Immature natural killer cell (primary cell): ENCODE results near the gene GNB1. TPM values are rescaled to one million over a fixed set of nuclear protein-coding genes. Genes with fewer than 3 reads are reported as not detected.
"Not testable (repeated sequence)": the region's sequence is repeated elsewhere in the genome, so short reads cannot be mapped to it uniquely, and the experiment has no call there.

Experiments used
- DNase-seq, 3 donors: peaks; one replicate each; pipeline ENCODE4 v3.0.0; 2022; ENCODE audit warnings: mixed read lengths in 1 of 3
- H3K27ac Mint-ChIP-seq, 6 donors: one replicate each; pipeline ENCODE4 v1.8.0; 2020; ENCODE audit warnings: mixed read lengths in 6 of 6, mild to moderate bottlenecking in 5 of 6, inconsistent platforms in 4 of 6, moderate library complexity in 3 of 6
- H3K27me3 Mint-ChIP-seq, 3 donors: one replicate each; pipeline ENCODE4 v1.8.0; 2020 to 2021; ENCODE audit warnings: low read depth in 3 of 3, mild to moderate bottlenecking in 3 of 3, mixed read lengths in 3 of 3, moderate library complexity in 3 of 3, inconsistent platforms in 1 of 3
- H3K36me3 Mint-ChIP-seq, 3 donors: one replicate each; pipeline ENCODE4 v1.8.0; 2020; ENCODE audit warnings: mixed read lengths in 3 of 3, inconsistent platforms in 2 of 3, mild to moderate bottlenecking in 2 of 3
- H3K4me1 Mint-ChIP-seq, 2 donors: one replicate each; pipeline ENCODE4 v1.8.0; 2020; ENCODE audit warnings: inconsistent platforms in 2 of 2, mild to moderate bottlenecking in 2 of 2, mixed read lengths in 2 of 2, moderate library complexity in 1 of 2
- H3K4me3 Mint-ChIP-seq, 5 donors: one replicate each; pipeline ENCODE4 v1.8.0; 2020; ENCODE audit warnings: mild to moderate bottlenecking in 5 of 5, mixed read lengths in 5 of 5, inconsistent platforms in 3 of 5, moderate library complexity in 3 of 5
- H3K9me3 Mint-ChIP-seq, 6 donors: one replicate each; pipeline ENCODE4 v1.8.0; 2020; ENCODE audit warnings: mild to moderate bottlenecking in 6 of 6, mixed read lengths in 6 of 6, inconsistent platforms in 4 of 6, moderate library complexity in 3 of 6
- polyA plus RNA-seq, 3 donors: library from polyadenylated mRNA; unstranded; fragments of 300-500 nt; fragmentation: Illumina TruSeq; gene quantifications; one replicate each; pipeline ENCODE4 v1.2.3, GENCODE V29; 2021

Gene GNB1
- polyA plus RNA-seq, 3 donors from 2014 or later: 53.4 to 111 (median 98.7) TPM

DNA sequence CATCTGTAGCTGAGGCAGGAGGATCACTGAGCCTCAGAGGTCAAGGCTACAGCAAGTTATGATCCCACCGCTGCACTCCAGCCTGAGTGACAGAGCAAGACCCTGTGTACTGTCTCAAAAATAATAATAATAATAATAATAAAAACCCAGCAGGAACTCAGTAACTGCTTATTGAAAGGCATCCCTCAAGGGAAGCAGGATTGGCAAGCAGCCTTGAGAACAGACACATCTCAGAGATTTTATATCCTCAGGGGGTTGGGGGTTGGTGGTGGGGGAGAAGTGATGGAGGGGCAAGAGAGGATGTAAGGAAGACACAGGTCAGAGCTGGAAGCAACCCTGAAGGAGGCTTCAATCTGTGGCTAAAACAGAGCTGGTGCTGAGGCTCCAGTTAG lies 29.6 kb downstream of the GNB1 start:
- peaks cover 83 to 91% of the 10 kb centered on the region in 2 donors for H3K4me1 Mint-ChIP-seq
- peak overlapping the region in 3 of 5 donors; percentile 21 to 52 (median 32) for H3K4me3 Mint-ChIP-seq
- peak overlapping the region in 3 of 6 donors; percentile 30 to 73 (median 39) for H3K27ac Mint-ChIP-seq
- H3K36me3 Mint-ChIP-seq: no peaks in the 10 kb centered on the region
- DNase-seq: no peak
- no peaks in the 10 kb centered on the region for H3K9me3 Mint-ChIP-seq
- peaks cover 0 to 4% (median 2%) of the 10 kb centered on the region in 3 donors for H3K27me3 Mint-ChIP-seq

DNA sequence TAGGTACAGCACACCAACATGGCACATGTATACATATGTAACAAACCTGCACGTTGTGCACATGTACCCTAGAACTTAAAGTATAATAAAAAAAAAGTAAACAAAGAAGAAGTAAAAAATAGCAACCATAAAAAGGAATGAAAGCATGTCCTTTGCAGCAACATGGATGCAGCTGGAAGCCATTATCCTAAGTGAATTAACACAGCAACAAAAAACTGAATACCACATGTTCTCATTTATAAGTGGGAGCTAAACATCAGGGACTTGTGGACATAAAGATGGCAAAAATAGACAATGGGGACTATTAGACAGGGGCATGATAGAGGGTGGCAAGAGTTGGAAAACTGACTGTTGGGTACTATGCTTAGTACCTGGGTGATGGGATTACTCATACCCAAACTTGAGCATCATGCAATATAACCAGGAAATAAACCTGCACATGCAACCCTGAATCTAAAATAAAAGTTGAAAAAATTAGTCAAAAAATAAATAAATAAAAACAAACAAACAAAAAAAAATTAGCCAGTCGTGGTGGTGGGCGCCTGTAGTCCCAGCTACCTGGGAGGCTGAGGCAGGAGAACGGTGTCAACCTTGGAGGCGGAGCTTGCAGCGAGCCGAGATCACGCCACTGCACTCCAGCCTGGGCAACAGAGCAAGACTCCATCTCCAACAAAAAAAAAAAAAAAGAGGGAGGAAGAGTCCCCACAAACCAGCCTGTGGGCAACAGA lies 30.8 kb downstream of the GNB1 start:
- Mint-ChIP-seq H3K4me1 (peaks cover 83 to 94% of the 10 kb centered on the region in 2 donors), H3K4me3 (peak overlapping the region in 4 of 5 donors; percentile 33 to 53 (median 48)), H3K27ac (peak overlapping the region in 5 of 6 donors; percentile 46 to 88 (median 79))
- DNase-seq, H3K27me3 Mint-ChIP-seq, H3K9me3 Mint-ChIP-seq, H3K36me3 Mint-ChIP-seq: not testable (repeated sequence)

DNA sequence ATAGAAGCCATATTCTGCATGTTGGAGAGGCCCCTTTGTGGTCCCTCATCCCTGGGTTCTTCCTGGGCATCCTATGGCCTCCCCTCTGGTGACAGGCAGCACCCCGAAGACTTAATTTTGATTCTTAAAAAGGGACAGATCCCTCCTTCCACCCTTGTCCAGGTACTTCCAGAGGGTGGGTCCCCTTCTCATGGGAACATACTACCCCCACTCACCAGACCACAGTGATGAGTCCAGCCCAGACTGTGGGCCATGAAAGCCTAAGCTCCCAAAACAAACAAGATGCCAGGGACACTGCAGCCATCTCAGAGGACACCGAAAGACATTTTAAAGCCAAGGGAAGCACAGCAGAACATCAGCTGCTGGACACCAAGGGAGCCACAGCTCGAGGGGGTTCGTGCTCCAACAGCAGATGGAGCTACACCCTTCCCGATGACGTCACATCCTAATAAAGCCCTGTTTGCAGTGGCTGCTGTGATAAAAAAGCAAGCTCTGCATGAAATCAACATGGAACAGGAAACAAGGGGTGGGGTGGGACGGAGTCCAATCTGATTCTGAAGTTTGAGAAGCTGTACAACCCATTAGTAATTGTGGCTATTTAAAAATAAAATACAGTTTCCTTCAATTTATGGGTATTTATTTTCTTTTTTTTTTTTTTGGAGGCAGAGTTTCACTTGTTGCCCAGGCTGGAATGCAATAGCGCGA lies 32.4 kb downstream of the GNB1 start:
- Mint-ChIP-seq H3K27me3 (peaks cover 0 to 2% (median 1%) of the 10 kb centered on the region in 3 donors), H3K9me3 (no peaks in the 10 kb centered on the region), H3K4me3 (peak overlapping the region in 4 of 5 donors; percentile 14 to 58 (median 46)), H3K36me3 (no peaks in the 10 kb centered on the region), H3K4me1 (peaks cover 85 to 96% of the 10 kb centered on the region in 2 donors), H3K27ac (peak overlapping the region; percentile 62 to 89 (median 84))
- DNase-seq: peak; percentile 25 to 35 (median 33)

DNA sequence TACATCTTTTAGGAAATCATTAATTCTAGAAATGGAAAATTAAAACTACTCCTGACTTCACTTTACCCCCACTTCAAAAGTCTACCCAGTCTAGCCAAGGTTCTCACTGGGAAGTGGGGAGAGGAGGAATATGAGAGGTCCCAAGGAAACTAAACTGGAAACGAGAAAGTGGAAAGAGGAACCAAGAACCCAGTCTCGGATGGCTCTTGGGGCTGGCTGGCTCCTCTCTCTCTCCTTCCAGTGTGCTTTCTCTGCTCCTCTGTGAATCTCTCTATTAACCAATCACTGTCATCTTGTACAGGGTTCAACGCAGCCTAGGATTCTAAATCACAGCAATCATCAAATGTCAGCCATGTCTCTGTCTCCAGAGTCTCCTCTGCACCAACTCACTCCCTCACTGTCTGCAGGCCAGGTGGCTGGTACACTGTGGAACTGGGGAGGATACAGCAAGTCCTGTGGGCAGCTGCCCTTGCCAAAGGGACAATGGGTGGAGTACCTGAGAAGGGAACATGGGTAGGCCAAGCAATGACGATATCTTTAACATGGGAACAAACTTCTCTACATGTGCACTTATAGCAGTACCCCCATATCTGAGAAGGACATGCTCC lies 33.7 kb downstream of the GNB1 start:
- no peaks in the 10 kb centered on the region for H3K9me3 Mint-ChIP-seq
- peak overlapping the region; percentile 65 to 85 (median 75) for H3K27ac Mint-ChIP-seq
- peaks cover 84 to 95% of the 10 kb centered on the region in 2 donors for H3K4me1 Mint-ChIP-seq
- H3K27me3 Mint-ChIP-seq: peaks cover 0 to 2% (median 1%) of the 10 kb centered on the region in 3 donors
- peak overlapping the region in 2 of 5 donors; percentile 3 to 17 for H3K4me3 Mint-ChIP-seq
- DNase-seq: no peak
- no peaks in the 10 kb centered on the region for H3K36me3 Mint-ChIP-seq

DNA sequence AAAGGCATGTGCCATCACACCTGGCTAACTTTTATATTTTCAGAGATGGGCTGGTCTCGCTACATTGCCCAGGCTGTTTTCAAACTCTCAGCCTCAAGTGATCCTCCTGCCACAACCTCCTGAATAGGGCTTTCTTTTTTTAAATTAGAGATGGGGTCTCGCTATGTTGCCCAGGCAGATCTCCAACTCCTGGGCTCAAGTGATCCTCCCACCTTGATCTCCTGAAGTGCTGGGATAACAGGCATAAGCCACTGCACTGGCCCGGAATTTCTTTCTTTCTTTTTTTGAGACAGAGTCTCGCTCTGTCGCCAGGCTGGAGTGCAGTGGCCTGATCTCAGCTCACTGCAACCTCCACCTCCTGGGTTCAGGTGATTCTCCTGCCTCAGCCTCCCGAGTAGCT lies 34.7 kb downstream of the GNB1 start:
- not testable (repeated sequence) for DNase-seq, H3K4me3 Mint-ChIP-seq

DNA sequence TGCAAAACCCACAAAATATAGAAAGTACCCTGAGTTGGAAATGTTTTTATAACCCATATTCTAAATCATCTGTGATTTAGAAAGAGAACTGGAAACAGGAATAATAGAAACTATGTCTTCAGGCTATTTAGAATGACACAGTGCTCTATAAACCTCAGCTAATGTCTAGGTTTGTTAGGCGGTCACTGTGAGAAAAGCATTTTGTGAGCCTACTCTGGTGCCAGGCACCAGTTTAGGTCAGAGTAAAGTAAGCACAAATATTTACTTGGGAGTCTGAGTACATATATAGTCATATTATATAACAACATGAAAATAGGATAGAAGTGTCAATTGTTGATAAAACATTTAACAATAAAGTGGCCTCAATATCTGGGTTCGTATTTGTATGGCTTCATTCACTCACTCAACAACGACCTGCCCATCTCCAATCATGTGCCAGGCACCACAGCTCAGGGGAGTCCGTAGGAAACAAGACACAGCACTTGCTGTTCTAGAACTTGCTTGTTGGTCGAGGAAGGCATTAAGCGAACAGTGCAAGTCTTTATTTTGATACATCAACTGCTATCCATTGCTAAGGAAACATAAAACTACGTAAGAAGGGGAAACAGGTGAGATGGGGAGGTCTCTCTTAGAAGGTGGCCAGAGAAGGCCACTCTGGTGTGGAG lies 37.2 kb downstream of the GNB1 start:
- H3K27me3 Mint-ChIP-seq: peaks cover 0 to 2% (median 1%) of the 10 kb centered on the region in 3 donors
- no peak for DNase-seq
- H3K4me1 Mint-ChIP-seq: peaks cover 72 to 82% of the 10 kb centered on the region in 2 donors
- H3K36me3 Mint-ChIP-seq: no peaks in the 10 kb centered on the region
- H3K9me3 Mint-ChIP-seq: no peaks in the 10 kb centered on the region
- H3K4me3 Mint-ChIP-seq: peak overlapping the region in 1 of 5 donors; percentile 29
- H3K27ac Mint-ChIP-seq: peak overlapping the region; percentile 60 to 84 (median 70)

More for the DNA sequence above, 34.7 kb downstream of the GNB1 start:
- peaks cover 77 to 85% of the 10 kb centered on the region in 2 donors for H3K4me1 Mint-ChIP-seq
- not testable (repeated sequence) for H3K36me3 Mint-ChIP-seq, H3K9me3 Mint-ChIP-seq, H3K27me3 Mint-ChIP-seq
- peak overlapping the region; percentile 30 to 76 (median 58) for H3K27ac Mint-ChIP-seq

DNA sequence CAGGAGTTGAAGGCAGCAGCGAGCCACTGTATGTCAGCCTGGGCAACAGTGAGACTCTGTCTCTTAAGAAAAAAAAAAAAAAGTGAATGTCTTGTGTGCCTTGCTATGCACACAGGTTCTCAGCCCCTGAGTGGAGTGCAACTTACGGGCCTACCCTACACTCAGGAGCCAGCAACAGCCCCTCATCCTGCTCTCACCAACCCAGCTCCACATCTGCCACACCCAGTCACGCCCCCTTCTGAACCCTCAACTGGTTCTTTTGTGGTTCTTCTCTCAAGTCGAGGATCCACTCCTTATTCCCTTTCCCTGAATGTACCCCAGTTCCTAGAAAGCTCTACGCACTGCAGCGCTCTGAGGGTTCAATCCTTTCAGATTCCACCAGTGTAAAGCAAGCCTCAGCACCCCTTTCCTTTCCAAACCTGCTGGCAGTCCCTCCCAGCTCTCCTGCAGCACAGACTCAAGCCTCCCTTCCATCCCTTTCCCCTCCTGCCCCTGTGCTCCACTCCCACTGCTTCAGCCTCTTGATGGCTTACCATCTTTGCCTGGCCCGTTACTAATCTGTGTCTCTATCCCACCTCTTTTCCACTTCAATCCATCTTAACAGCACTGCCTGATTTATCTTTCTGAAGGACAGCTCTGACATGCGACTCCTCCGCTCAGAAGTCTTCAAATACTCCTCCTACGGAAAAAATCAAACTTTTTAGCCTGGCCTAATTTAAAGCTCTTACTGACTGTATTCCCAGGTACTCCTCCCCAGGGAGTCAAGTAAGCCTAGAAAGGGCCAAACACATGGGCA lies 38.1 kb downstream of the GNB1 start:
- no peak for DNase-seq
- H3K4me3 Mint-ChIP-seq: peak overlapping the region in 1 of 5 donors; percentile 11
- peak overlapping the region; percentile 44 to 89 (median 70) for H3K27ac Mint-ChIP-seq
- H3K4me1 Mint-ChIP-seq: peaks cover 71 to 82% of the 10 kb centered on the region in 2 donors
- peaks cover 0 to 2% (median 1%) of the 10 kb centered on the region in 3 donors for H3K27me3 Mint-ChIP-seq
- no peaks in the 10 kb centered on the region for H3K36me3 Mint-ChIP-seq
- no peaks in the 10 kb centered on the region for H3K9me3 Mint-ChIP-seq

DNA sequence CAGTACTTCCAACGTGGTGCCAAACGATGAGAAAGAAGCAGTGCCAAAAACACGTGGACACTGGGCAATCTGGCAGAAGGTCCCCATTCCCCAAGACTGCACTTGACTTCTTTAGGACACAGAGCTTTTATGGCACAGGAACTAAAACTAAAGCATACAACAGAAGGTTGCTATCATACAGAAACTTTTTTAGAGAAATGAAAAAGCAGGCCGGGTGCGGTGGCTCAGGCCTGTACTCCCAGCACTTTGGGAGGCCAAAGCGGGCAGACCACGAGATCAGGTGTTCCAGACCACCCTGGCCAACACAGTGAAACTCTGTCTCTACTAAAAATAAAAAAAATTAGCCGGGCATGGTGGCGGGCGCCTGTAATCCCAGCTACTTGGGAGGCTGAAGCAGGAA lies 43.0 kb downstream of the GNB1 start:
- no peak for DNase-seq
- Mint-ChIP-seq H3K27ac (peak overlapping the region in 5 of 6 donors; percentile 59 to 77 (median 72)), H3K4me1 (peaks cover 66 to 80% of the 10 kb centered on the region in 2 donors), H3K4me3 (no peak overlapping the region), H3K36me3 (no peaks in the 10 kb centered on the region), H3K9me3 (no peaks in the 10 kb centered on the region), H3K27me3 (peaks cover 0 to 3% (median 0%) of the 10 kb centered on the region in 3 donors)

DNA sequence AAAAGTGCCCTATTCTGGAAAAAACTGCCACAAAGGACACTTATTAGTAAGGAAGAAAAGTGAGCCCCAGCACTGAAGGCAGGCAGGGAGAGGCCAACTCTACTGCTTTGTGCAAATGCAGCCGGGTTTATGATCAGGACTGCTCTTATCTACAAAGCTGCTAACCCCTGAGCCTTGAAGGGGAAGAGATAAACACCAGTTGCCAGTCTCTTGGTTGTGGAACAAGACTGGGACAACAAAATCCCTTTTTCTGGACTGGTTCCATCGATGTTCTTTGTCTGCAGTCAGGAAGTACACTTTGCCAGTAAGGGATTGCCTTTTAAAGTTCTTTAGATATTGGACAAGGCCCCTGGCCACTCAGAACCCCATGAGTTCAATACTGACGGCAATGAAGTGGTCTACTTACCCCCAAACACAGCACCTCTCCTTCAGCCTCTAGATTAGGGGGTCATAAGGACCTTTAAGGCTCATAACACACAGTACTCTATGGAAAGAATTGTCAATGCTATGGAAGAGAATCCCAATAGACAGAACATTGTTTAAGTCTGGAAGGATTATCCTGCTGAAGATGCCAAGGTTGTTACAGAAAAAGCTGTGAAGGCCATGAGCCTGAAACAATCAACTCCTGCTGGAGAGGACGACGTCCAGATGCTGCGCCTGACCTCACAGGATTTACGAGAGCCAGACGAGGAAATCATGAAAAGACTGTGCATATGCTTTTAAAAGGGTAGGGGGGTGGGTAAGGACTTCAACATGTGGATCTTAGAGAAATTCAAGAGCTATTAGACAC lies 43.6 kb downstream of the GNB1 start:
- no peaks in the 10 kb centered on the region for H3K9me3 Mint-ChIP-seq
- no peaks in the 10 kb centered on the region for H3K36me3 Mint-ChIP-seq
- peaks cover 0 to 7% (median 0%) of the 10 kb centered on the region in 3 donors for H3K27me3 Mint-ChIP-seq
- peaks cover 68 to 80% of the 10 kb centered on the region in 2 donors for H3K4me1 Mint-ChIP-seq
- DNase-seq: no peak
- peak overlapping the region in 2 of 5 donors; percentile 3 to 28 for H3K4me3 Mint-ChIP-seq
- peak overlapping the region; percentile 59 to 79 (median 72) for H3K27ac Mint-ChIP-seq

DNA sequence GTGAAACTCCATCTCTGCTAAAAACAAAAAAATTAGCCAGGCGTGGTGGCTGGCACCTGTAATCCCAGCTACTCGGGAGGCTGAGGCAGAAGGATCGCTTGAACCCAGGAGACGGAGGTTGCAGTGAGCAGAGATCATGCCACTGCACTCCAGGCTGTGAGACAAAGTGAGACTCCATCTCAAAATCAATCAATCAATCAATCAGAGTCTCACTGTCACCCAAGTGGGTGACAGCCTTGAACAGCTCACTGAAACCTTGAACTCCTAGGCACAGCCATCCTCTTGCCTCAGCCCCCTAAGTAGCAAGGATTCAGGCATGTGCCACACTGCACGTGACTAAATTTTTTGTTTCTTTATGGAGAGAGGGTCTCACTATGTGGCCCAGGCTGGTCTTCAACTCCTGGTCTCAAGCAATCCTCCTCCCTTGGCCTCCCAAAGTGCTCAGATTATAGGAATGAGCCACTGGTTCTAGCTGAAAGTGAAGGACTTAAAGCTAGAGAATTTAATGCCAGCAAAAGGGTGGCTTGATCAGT lies 44.4 kb downstream of the GNB1 start:
- peak overlapping the region; percentile 55 to 79 (median 72) for H3K27ac Mint-ChIP-seq
- peaks cover 0 to 9% (median 0%) of the 10 kb centered on the region in 3 donors for H3K27me3 Mint-ChIP-seq
- no peak for DNase-seq
- H3K4me1 Mint-ChIP-seq: peaks cover 75 to 88% of the 10 kb centered on the region in 2 donors
- H3K9me3 Mint-ChIP-seq: no peaks in the 10 kb centered on the region
- H3K4me3 Mint-ChIP-seq: peak overlapping the region in 2 of 5 donors; percentile 21 to 35
- no peaks in the 10 kb centered on the region for H3K36me3 Mint-ChIP-seq

DNA sequence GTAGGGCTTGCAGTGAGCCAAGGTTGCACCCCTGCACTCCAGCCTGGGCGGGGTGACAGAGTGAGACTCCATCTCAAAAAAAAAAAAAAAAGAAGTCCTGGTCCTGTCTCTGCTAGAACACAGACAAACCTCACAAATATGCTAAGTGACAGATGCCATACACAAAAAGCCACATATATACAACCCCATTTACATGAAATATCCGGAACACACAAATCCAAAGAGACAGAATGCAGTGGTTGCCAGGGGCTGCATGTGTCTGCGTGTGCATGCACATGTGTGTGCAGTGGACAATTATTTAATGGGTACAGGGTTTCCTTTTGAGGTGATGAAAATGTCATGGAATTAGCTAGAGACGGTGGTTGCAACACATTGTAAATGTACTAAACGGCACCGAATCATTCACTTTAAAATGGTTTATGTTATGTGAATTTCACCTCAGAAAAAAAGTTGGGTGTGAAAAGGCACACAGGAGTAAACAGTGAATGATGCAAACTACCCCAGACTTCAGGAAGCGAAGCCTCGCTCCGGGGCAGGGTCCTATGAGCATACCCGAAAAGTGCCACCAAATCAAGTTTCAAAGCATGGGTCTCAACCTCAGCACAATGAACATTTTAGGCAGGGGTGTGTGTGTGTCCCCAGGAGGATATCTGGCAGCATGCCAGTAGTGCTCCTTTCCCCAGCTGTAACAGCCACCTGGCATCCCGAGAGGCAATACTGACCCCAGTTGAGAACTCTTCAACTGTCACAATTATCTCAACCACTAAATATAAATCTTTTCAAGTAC lies 48.3 kb downstream of the GNB1 start:
- H3K27me3 Mint-ChIP-seq: peaks cover 0 to 11% (median 2%) of the 10 kb centered on the region in 3 donors
- DNase-seq: no peak
- peak overlapping the region; percentile 56 to 91 (median 69) for H3K4me3 Mint-ChIP-seq
- no peaks in the 10 kb centered on the region for H3K36me3 Mint-ChIP-seq
- H3K4me1 Mint-ChIP-seq: peaks cover 74 to 85% of the 10 kb centered on the region in 2 donors
- no peaks in the 10 kb centered on the region for H3K9me3 Mint-ChIP-seq
- H3K27ac Mint-ChIP-seq: peak overlapping the region; percentile 71 to 89 (median 86)
